Measurements from ENCODE around the gene ZNF423. TPM values are rescaled to one million over a fixed set of nuclear protein-coding genes. Genes with fewer than 3 reads are reported as not detected.

ZNF423 gene
- total RNA-seq, 1 donor from 2014 or later: 0.21 TPM

DNA sequence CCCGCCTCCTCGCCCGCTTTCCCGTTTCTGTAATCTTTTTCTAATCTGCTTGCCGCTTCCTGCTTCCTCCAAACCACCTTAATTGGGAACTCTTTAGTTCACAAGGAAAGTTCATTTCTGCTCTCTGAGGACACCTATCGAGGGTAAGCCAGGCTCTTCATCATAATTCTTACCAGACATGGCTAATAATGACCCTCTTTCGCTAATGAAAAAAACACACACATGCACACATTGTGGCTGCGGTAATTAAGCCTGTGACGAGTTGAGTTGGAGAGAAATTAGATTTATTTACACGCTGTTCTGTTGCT, 100.6 kb downstream of the ZNF423 start:
- no peak for DNase-seq (ENCODE audit: low read depth)

DNA sequence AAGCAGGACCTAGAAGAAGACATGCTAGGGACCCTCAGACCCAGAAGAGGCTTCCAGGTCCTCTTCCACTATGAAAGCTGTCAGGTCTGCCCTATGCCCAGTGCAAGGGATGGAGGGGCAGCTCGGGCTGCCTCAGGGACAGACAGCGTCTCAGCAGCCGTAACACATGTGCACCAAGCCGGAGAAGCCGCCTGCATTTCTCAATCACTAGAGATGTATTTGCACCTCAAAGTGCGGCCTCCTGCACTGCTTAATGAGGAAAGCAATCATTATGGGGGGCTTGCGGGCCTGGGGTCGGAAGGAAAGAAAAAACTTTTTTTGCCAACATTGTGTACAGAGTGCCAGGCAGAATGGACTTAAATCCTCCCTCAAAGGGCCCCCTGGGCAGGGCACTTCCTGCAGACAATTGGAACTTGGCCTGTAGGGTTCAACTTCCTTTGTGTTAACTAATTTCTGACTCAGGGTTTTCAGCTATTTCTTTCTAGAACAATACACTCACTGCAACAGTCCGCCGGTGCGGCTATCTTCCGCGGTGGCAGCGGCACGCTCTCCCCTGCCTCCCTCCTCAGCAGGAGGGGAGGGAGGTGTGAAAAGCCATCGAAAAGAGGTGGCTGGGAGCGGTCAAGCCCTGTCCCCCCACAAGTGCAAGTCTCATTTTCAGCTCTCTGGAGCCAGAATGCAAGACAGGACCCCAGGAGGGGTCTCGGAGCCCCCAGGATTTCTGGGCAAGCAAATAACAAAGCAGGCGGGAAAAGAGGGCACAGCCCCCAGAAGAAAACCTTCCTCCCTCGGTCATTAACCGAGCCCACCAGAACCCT, 101.2 kb downstream of the ZNF423 start:
- no peak for DNase-seq (ENCODE audit: low read depth)

DNA sequence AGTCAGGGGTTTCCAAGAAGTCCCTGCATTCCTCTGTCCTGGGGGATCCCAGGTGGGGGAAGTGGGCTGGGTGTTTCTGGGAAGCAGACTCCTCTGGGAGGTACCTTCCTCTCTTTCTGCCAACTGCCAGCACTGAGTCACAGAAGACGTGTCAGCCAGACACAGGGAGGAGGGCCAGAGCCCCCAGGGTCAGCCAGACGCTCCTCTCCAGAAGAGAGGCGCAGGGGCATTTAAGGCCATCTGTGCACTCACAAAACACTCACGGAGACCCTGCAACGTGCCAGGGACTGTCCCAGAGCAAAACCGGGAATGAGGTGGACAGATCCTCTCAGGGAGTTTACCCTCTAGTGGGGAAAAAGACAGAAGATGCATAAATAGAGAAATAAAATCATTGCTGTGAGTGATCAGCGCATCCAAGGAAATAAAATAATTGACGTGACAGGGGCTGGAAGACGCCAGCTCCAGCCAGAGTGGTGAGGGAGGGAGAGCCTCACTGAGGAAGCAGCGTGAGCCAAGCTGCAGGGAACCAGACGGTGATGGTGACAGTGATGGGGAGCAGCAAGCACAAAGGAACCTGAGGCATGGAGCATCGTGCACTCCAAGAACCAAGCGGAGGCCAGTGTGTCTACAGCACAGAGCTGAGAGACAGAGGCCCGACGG, 105.4 kb downstream of the ZNF423 start:
- DNase-seq (ENCODE audit: low read depth): no peak

DNA sequence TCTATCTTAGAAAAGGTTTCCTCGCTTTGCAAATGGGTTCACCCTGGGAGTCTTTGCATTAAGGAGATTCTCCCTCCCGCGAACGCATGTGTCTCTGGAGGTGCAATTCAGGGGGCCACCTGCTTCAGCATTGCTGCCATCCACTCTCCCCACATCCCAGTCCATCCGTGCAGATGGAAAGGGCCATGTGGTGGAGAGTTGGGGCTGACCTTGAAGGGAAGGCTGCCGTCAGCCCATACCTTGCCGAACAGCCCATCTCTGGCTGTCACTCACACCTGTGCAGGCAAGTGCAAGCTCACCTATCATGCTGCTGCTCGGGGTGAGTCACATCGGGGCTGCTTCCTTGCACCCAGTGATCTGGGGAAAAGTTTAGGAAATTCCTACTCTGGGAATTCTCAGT, 106.1 kb downstream of the ZNF423 start:
- DNase-seq (ENCODE audit: low read depth): no peak

GRCh38 chr16:49748322-49748721, 107.6 kb downstream of the ZNF423 start:
- no peak for DNase-seq (ENCODE audit: low read depth)

GRCh38 chr16:49747654-49748053, 108.3 kb downstream of the ZNF423 start:
- no peak for DNase-seq (ENCODE audit: low read depth)

DNA sequence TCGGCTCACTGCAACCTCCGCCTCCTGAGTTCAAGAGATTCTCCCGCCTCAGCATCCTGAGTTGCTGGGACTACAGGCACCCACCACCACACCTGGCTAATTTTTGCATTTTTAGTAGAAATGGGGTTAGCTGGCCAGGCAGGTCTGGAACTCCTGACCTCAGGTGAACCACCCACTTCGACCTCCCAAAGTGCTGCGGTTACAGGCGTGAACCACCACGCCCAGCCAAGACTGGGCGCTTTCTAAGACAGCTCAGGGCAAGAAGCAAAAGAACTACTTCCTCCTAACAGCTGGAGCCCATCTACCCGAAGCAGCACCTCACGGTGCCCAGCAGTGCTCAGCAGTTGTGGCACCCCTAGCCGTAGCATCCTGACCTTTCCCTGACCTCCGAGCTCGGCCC, 109.4 kb downstream of the ZNF423 start:
- no peak for DNase-seq (ENCODE audit: low read depth)

GRCh38 chr16:49745311-49745747, 110.6 kb downstream of the ZNF423 start:
- no peak for DNase-seq (ENCODE audit: low read depth)

GRCh38 chr16:49744244-49745220, 111.4 kb downstream of the ZNF423 start:
- no peak for DNase-seq (ENCODE audit: low read depth)

GRCh38 chr16:49743658-49744057, 112.3 kb downstream of the ZNF423 start:
- no peak for DNase-seq (ENCODE audit: low read depth)

- no peak for DNase-seq (ENCODE audit: low read depth)
These were observed 112.8 kb downstream of the ZNF423 start for GRCh38 chr16:49743203-49743464.

- no peak for DNase-seq (ENCODE audit: low read depth)
These were observed 113.3 kb downstream of the ZNF423 start for GRCh38 chr16:49742428-49743202.

- no peak for DNase-seq (ENCODE audit: low read depth)
These were observed 115.7 kb downstream of the ZNF423 start for GRCh38 chr16:49740256-49740655.

- DNase-seq (ENCODE audit: low read depth): no peak
These were observed 116.5 kb downstream of the ZNF423 start for GRCh38 chr16:49739381-49739780.

DNA sequence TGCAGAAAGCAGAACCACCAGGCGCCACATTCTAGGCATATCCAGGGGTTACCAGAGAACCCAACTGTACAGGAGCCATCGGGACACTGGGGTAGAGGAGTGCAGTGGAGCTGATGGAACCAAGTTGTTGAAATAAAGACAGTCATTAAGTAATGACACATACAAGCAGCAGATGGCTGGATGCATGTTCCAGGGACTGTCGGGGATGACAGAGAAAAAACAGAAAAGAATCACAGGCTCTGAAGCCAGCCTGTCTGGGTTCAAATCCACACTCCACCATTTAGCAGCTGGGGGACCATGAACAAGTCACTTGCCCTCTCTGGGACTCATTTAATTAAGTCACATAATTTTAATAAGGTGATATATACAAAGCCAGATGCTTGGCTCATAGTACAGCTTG, 117.1 kb downstream of the ZNF423 start:
- no peak for DNase-seq (ENCODE audit: low read depth)

DNA sequence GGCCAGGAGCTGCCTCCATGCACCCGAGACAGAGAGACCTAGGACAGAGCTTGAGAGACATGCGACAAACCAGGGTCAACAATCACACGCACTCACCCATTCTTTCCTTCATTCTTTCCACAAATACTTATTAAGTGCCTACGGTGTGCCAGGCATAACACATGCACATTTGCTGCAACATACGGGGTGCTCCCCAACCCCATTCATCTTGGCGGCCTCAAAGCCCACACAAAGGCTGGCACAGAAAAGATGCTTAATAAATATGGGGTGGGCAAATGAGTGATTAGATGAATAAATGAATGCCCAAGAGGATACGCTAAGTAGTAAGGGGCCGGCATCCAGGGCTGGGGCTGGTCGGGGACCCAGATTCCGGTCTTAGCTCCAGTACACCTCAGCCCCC, 117.9 kb downstream of the ZNF423 start:
- no peak for DNase-seq (ENCODE audit: low read depth)

DNA sequence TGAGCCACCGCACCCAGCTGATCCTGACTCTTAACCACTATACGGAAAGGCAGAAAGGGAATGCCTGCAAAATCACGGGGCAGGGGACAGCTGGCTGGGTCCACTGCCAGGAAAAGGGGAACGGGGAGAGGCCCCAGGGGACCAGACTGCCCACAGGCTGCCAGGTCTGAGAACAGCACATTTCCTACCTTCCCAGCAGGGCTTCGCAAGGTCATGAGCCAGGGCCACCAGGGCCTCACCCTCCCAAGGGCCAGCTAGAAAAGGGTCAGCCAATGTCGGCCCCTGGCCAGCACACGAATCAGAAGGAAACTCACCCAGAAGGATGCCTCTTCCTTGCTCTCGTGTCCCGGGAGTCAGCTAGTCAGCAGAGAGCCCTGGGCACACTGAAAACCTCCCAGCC, 118.4 kb downstream of the ZNF423 start:
- no peak for DNase-seq (ENCODE audit: low read depth)

DNA sequence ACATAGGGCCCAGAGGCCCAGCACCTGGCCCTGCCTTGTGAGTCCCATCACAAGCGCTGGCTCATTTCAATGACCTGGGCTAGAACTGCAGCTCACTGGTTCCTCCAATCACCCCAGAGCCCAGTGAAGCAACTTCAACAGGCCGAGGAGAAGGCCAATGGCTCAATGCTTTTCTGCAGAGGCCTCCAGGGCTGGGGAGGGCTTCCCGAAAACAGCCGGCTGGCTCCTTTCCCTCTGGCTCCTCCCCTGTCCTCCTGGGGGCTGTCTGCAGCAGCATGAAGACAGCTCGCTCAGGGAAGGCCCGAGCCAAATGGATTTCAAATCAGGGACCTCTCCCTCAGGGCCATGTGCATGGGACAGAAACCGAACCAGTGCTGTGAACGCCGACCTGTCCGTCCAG, 121.6 kb downstream of the ZNF423 start:
- no peak for DNase-seq (ENCODE audit: low read depth)

GRCh38 chr16:49733313-49734009, 122.5 kb downstream of the ZNF423 start:
- DNase-seq (ENCODE audit: low read depth): no peak

- DNase-seq (ENCODE audit: low read depth): no peak
These were observed 124.0 kb downstream of the ZNF423 start for GRCh38 chr16:49731911-49732310.

DNA sequence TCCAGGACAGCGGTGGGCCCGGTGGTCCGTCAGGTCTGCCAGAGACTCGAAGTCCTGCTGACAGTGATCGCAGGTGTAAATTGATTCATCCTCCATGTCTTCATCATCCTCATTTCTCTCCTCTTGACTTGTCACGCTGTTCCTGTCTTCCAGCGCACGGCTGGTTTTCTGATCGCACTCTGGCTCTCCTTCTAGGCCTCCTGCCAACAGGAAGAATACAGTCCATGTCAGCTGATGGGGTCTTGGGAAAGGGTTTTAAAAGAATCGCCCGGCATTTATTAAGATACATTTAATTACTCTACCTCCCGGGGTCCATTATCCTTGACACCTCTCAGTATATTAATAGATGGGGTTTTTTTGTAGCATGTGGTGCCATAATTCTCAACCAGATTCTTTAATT, 125.1 kb downstream of the ZNF423 start:
- no peak for DNase-seq (ENCODE audit: low read depth)

All from myocyte (in vitro differentiated cells).